Fibroblast of peridontal ligament (primary cell): ENCODE measurements around the gene IQCC.
"Not testable (repeated sequence)": the region's sequence is repeated elsewhere in the genome, so short reads cannot be mapped to it uniquely, and the experiment has no call there.

Source experiments
- DNase-seq: peaks from one replicate; pipeline ENCODE4 v3.0.0-alpha.2; 2010; ENCODE audit errors: extremely low read depth

Gene IQCC

DNA sequence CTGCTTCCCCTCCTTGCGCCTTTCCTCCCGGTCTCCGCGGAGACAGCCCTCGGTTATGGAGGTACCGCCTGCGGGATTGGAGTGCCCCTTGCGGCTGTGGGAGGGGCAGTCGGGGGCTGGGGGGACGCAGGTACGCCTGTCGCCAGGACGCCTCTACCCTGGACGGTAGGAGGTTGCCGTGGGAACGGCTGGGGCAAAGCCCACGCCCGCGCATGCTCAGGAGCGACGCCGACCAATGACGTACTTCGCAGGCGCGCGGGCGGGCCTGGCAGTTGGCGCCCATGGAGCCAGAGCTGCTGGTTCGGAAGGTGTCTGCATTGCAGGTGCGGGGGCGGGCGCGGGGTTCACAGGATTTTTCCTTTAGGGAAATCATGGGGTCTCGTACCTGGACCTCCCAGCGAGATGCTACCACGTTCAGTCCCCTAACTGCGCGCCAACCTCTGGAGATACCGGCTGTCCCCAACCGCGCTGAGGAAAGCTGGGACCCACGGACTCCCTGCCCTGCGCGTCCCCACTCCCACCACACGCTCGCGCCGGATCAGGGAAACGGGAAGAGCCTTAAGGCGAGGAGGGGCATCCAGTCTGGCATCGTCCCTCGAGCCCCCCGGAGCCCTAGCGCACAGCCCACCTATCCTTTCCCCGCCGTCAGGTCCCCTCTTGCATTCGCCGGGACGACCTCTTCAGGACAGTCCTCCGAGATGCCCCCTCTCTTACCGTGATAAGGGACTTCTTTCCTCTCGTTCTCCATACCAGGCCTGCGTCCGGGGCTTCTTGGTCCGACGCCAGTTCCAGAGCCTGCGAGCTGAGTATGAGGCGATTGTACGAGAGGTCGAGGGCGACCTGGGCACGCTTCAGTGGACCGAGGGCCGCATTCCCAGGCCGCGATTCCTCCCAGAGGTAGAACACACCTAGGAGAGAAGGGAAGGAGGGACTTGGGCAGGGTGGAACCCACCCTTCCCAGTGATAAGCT is at the start of gene IQCC:
Gene IQCC, plus strand, starts transcription at position 271 of the 970 bp plus-strand sequence. Its CDS starts 11 bp downstream, at position 282.
- DNase-seq, result peak; percentile 71

DNA sequence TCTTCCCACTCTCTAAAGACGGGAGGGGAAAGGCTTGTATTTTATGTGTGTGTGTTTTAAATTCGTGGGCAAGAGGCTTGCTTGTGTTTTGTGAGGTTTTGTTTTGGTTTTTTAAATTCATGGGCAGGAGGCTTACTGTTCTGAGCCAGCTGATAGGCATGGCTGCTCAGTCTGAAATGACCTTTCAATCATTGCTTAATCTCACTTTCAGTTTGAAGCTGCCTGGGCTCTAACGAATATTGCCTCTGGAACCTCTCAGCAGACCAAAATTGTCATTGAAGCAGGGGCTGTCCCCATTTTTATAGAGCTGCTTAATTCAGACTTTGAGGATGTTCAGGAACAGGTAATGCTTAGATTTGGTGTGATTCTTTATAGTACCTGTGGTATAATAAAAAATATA is 46.3 kb upstream of the IQCC start:
- no peak for DNase-seq

DNA sequence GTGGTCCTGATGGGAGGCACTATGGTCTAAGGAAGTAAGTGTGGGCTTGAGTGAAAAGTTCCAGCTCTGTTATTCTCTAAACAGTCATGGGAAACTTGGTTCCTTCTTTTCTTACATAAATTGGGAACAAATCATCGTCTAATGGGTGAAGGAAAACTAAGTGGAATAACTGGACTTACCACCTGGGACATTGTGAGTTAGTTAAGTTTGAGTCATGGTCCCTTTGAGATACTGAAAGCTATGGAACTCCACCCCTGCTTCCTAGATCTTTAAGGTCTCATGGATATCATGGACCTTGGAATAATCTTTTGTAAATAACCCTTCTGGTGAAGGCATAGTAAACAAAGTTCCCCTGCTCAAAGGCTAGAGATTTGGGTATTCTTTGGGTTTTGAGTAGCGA is 42.1 kb upstream of the IQCC start:
- DNase-seq, result no peak

DNA sequence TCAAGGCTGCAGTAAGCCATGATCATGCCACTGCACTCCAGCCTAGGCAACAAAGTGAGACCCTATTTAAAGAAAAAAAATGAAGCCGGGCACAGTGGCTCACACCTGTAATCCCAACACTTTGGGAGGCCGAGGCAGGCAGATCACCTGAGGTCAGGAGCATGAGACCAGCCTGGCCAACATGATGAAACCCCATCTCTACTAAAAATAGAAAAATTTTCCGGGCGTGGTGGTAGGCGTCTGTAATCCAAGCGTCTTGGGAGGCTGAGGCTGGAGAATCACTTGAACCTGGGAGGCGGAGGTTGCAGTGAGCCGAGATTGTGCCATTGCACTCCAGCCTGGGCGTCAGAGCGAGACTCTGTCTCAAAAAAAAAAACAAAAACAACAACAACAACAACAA is 39.8 kb upstream of the IQCC start:
- not testable (repeated sequence) for DNase-seq

DNA sequence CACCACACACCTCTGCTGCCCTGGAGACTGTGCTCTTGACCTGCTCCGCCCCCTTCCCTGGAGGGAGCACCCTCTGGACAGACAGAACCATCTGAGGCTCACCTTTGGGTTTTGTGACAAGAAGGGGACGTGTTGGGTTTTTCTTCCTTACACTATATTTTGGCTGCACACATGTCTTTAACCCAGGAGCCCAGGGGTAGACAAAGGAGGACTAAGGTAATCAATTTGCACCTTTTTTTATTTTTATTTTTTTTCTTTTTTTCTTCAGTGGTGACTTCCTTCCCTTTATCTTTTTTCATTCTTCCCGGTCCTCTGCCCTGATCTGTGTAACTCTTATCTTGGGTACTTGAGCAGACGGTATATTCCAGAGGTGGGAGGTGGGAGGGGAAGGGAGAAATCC is 34.5 kb upstream of the IQCC start:
- DNase-seq, result no peak

DNA sequence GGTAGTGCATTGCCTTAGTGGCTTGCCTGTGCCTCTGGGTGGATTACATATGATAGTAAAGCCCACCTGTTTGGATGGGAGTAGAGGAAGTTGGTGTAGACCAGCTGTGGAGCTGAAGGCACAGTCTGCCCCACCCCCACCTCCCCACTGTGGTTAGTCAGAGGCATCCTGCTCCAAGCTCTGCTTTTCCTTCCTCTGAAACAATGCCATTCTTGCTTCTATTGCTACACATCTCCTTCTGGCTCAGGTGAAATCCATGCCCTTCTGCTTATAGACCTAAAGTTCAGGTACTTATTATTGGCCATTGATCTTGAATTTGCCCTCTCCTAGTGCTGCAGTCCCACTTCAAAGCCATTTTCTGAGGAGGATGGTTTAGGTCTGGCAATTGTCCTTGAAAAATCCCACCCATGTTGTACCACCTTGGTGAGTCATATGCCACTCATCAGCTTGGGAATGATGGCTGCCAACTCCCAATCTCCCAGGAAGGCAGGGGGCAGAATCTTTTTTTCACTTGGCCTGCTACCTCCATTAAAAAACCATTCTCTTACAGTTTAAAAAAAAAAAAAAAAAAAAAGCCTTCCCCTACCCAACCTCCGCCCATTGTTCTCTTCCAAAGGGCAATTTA is 32.7 kb upstream of the IQCC start:
- DNase-seq, result no peak

DNA sequence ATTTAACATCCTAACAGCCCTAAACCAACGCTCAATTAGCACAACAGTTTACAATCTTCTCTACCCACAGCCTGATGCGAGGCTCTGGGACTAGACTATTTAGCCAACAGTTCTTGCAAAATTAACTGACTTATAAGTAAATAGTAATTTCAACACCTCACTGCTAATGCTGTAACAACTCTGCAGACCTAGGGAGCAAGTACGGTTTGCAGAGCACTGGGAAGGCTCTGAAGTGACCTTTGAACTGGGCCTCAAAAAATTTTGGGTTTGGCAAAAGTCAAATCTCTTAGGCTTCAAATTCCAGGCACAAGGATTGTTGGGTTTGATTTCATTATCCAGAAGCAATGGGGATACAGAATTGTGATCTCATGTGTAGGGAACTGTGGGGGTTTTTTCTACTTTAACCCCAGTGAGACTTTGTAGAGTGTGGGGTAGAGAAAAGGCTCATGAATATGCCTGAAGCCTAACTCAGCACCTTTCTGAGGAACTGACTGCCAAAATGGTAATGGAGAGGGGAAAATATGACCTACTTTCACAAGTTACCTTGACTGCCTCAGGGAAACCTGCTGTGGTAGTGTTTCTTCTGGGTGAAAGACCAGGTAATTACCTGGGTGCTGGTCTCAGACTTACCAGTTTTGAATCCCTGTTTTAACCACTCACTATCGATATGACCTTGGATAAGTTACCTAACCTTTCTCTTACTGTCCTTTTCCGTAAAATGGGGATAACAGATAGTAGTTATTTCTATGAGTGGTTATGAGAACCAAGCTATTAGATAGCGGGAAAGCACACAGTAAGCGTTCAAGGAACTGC is 26.9 kb upstream of the IQCC start:
- peak; percentile 19 for DNase-seq

DNA sequence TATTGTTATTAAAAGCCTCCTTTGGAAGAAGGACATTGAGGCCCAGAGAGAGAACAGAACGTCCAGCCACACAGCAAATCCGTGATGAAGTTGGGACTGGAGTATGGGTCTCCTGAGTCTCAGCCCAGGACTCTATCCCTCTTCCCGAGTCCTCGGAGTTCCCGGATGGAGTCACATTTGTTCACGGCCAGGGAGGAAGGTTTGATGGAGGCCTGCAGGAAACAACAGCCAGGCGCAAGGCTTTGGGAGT is 26.4 kb upstream of the IQCC start:
- DNase-seq, result no peak

DNA sequence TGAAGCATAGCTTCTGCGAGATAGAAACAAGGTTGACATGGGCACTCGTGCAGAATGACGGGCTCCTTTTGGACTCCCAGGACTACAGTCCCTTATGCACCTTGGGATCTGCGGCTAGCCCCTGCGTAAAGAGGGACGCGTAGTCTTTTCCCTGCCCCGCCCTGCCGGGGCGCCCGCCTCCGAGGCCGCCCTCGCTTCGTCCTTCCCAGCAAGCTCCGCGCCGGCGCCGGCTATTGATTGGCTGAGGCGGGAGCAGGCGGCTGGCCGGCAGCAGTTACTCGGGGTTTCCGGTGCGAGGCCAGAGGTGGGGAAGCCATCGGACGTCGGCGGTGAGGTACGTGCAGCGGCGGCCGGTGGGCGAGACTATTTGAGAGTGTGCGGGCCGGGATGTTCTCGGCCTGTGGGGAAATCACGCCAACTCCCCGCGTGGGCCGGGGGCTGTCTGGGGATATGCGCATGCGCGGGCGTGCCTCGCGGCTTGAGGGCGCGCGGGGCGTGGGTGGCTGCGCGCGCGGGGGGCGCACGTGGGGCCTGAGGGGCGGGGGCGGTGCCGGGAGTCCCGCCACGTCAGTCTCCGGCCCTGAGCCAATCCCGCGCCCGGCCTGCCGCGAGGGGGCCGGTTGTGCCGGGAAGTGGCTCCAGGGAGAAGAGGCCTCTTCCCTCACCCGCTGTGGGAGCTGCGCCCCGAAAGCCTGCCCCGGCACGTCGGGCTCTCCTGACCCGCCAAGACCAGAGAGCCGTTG is 25.9 kb upstream of the IQCC start, which contains the start of gene TXLNA:
Gene TXLNA, plus strand, starts transcription at position 233 of the 743 bp plus-strand sequence. CDS start 671 bp downstream, outside the sequence.
- peak; percentile 86 for DNase-seq

DNA sequence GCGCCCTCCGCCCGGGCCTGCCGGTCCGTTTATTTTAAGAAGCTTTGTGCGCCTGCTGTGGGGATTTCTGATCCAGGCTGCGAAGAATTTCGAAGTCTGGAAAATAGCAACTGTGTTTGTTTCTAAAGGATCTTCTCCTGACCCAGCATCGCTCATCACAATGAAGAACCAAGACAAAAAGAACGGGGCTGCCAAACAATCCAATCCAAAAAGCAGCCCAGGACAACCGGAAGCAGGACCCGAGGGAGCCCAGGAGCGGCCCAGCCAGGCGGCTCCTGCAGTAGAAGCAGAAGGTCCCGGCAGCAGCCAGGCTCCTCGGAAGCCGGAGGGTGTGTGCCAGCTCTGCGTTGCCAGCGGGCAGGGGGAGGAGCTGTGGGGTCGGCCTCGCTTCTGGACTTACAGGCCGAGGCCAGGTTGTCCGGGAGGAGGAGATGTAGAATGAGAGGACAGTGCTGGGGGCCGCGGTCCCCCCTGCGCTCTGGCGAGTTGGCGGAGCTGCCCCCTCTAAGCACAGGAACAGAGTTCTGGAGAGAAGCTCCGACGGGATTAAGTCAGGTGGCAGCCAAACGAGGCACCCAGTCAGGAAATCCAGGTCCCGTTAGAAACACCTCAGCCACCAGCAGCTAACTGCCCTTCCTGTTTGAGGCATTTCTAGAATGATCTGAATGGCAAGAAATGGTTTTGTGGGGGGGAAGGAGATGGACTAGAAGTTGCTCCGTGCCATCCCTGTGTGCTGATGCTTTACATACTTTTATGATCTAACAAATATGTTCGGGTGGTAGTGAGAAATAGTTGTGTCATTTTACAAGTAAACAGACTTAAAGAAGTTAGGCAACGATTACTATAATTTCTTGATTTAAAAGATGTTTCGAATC is 25.0 kb upstream of the IQCC start:
- peak; percentile 78 for DNase-seq

DNA sequence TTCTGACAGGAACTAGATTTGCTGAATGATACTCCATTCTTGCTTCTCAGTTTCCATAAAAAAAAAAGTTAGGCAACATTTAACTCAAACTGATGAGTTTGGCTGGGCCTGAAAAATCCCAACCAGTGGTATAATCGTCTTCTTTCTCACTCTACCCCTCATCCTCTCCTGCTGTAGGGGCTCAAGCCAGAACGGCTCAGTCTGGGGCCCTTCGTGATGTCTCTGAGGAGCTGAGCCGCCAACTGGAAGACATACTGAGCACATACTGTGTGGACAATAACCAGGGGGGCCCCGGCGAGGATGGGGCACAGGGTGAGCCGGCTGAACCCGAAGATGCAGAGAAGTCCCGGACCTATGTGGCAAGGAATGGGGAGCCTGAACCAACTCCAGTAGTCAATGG is 24.4 kb upstream of the IQCC start:
- DNase-seq, result no peak

DNA sequence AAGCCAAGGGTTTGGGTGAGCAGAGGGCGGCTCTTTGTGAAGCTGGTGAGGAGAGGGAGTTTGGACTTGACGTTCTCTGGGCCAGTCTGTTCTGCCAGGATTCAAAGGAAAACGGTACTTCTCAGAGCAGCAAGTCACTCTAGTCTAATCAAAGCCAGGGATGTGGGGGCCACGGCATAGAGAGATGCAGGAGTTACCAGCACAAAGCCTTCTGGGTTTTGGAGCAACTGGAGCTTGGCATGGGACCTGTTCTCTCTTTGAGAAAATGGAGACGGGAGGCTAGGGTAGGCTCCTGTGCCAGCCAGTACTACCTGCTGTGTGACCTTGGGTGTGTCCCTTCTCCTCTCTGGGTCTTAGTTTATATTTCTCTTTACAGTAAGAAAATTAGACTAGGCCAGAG is 23.9 kb upstream of the IQCC start:
- DNase-seq, result no peak

DNA sequence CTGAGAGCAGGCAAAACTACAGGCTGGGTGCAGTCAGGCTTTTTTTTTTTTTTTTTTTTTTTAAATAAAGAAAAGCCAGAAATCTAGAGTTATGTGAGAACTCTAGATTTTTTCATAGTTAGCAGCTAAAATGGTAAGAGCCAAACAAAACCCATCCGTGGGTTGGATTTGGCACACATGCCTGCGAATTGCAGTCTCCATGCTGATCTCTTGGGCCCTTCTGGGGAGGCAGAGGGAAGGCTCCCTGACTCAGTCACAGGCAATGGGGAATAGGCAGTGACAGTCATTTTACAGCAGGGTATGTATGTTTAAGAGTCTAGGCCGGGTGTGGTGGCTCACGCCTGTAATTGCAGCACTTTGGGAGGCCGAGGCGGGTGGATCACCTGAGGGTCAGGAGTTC is 23.4 kb upstream of the IQCC start:
- DNase-seq, result peak; percentile 39

DNA sequence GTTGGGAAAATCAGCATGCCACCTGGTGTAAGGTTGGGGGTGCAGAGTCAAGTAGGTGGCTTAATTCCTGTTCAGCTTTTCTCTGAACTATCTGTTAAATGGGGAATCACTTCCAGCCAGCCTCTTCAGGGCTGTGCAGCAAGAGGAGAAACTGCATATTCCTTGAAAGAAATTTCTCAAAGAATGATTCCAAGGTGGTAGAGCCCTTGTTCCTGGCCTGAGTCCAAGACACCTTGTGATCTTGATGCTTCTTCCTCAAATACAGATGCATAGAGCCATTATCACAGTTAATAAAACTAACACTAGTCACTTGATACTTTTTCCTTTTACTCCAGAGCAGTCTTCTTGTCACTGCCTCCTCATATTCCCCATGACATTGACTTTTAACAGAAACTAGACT is 20.8 kb upstream of the IQCC start:
- no peak for DNase-seq

DNA sequence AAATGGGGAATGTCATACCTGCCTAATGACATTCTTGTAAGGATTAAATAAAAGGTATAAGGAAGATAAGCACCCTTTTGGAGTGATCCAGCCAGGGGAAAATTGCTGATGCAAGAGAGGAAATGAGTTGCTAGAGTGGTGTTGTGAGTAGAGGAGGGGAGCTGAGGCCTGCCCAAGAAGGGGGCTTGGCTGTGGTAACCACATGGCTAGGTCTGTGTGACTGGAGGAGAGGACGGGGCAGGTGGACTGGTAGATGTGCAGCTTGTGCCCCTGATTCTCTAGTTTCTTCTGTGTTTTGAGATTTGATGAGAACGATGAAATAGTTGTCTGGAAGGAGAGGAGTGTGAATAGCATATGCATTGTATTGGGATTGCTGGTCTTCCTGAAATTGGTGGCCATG is 19.4 kb upstream of the IQCC start:
- no peak for DNase-seq

DNA sequence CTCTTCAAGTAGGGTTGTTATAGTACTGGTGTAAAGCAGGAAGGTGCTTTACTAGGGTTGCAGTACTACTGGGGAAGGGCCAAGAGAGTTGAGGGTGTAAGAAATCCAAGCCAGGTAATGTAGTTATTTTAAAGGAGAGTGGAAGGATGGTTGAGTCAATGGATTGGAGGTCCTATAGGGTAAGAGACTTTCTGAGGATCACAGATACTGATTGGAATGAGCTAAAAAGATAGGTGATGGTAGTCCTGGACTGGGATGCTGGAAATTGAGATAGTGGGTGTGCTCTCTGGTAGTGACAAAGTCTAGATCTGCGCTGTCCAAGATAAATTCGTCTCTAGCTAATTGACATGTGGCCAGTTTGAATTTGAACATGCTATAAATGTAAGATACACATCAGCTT is 19.0 kb upstream of the IQCC start:
- DNase-seq, result no peak

DNA sequence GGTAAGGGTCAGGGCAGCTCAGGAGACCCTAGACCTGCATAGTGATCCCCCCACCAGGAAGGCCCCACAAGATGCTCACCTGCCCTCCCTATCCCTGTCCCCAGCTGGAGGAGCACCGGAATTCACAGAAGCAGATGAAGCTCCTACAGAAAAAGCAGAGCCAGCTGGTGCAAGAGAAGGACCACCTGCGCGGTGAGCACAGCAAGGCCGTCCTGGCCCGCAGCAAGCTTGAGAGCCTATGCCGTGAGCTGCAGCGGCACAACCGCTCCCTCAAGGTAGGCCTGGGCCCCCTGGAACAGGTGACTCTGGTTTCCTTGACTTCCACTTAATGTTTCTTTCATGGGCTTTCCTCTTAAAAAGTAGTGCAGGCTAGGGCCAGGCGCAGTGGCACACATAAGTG is 17.6 kb upstream of the IQCC start:
- no peak for DNase-seq

DNA sequence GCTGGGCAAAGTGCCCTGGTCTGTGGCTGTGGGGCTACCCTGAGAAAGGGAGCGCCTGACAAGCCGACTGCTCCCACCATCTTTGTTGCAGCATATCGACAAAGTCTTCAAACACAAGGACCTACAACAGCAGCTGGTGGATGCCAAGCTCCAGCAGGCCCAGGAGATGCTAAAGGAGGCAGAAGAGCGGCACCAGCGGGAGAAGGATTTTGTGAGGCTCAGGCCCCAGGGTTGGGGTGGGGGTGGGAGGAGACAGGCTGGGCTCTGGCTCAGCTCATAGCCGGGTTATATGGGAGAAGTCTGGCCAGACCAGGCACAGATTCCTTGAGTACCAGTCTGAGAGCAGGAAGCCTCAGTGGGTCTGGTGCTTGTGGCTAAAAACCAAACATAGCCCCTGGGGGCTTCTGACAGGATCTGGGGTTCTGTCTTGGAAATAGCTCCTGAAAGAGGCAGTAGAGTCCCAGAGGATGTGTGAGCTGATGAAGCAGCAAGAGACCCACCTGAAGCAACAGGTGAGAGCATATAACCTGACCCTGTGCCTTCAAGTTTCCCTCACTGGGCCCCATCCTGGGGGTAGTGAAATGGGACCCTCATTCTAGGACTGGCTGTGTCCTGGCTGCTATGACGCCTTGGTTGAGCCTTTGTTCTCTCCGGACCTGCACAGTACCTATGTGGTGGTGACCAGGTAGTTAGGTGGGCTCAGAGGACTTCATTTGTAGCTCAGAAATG is 13.1 kb upstream of the IQCC start:
- DNase-seq, result no peak

DNA sequence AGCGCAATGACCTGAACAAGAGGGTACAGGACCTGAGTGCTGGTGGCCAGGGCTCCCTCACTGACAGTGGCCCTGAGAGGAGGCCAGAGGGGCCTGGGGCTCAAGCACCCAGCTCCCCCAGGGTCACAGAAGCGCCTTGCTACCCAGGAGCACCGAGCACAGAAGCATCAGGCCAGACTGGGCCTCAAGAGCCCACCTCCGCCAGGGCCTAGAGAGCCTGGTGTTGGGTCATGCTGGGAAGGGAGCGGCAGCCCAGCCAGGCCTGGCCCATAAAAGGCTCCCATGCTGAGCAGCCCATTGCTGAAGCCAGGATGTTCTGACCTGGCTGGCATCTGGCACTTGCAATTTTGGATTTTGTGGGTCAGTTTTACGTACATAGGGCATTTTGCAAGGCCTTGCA is 10.5 kb upstream of the IQCC start:
- no peak for DNase-seq

DNA sequence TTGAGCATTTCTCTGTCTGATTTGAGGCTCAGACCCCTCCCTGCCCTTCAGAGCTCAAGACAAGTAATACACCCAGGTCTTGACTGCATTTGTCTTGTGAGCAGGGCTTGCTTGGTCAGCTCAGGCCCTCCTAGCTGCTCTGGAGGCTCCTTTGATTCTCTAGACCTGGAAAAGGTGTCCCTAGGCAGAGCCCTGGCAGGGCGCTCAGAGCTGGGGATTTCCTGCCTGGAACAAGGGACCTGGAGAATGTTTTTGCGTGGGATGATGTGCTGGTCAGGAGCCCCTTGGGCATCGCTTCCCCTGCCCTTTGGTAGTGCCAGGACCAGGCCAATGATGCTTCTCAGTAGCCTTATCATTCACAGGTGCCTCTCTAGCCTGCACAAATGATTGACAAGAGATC is 9.9 kb upstream of the IQCC start:
- DNase-seq, result no peak
